T follicular helper cell (primary cell): Measurements from ENCODE around the gene AIRE.
"Not testable (repeated sequence)": the region's sequence is repeated elsewhere in the genome, so short reads cannot be mapped to it uniquely, and the experiment has no call there.

Experiments
- DNase-seq: peaks from one replicate; pipeline ENCODE4 v3.0.0-alpha.2; 2020; ENCODE audit warnings: low read depth
- total RNA-seq, 2 experiments: gene quantifications; one replicate each; lab custom pipeline; 2026; lab: John Stamatoyannopoulos, UW

Gene AIRE
- 0 to 0.24 reads per million in 2 experiments for total RNA-seq

DNA sequence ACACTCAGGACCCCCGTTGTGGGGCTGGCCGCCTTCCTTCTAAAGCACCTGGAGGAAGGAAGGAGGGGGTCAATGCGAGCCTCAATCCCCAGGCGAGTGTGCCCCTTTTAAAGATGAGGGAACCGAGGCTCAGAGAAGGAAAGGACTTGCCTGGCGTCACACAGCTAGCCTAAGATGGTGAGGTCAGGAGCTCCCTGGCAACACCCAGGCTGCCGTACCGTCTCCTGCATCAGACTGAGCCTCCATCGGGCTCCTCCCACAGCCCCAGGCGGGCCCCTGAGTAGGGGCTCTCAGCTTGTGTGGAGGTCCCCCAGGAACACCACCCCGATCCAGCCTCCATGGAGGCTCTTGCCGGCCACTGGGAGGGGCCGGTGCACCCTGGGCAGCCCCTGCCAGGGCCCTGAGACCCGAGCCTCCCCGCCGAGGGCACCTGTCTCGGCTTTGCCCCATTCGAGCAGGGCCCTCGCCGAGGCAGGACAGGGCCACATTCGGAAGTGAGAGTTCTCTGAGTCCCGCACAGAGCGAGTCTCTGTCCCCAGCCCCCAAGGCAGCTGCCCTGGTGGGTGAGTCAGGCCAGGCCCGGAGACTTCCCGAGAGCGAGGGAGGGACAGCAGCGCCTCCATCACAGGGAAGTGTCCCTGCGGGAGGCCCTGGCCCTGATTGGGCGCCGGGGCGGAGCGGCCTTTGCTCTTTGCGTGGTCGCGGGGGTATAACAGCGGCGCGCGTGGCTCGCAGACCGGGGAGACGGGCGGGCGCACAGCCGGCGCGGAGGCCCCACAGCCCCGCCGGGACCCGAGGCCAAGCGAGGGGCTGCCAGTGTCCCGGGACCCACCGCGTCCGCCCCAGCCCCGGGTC is at the start of gene AIRE:
TSS of gene AIRE (plus strand) at position 739 of the 855 bp plus-strand sequence. CDS start 131 bp downstream, outside the sequence.
- DNase-seq = no peak

DNA sequence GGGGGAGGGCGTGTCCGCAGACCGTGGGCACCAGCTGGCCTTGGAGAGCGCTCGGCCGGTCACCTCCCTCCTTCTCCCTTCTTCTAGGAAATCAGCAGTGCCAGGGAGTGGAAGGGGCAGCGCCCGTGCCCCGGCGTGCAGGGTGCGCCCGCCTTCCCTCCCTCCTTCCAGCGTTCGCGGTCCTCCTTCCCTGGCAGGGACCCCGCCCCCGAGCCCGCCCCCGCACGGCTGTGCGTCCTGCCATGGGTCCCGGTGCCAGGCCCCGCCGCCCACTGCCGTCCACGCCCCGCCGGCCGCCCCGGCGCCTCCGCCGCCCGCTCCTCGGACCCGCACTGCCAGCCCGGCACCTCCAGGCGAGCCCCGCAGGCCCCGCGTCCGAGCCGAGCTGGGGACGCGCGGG is 45.3 kb upstream of the AIRE start:
- DNase-seq = not testable (repeated sequence)

DNA sequence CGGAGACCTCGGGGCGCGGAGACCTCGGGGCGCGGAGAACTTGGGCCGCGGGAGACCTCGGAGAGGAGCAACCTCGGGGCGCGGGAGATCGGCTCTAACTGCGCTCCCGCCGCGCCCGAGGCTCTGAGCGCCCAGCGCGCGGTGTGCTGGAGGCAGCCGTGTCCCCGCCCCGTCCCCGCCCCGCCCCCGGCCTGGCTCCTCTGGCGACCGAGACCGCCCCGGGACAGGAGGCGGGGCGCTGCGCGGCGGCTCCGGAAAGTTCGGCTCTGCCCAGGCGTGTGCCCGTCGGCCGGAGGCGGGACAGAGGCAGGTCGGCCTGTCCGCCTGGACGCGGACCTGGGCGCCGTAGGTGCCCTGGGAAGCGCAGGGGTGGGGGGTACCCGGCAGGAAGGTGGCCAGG is 44.8 kb upstream of the AIRE start, which contains the start of gene ICOSLG:
TSS of gene ICOSLG (minus strand) at position 102 of the 400 bp plus-strand sequence. CDS start 126 bp downstream, outside the sequence.
- not testable (repeated sequence) for DNase-seq

DNA sequence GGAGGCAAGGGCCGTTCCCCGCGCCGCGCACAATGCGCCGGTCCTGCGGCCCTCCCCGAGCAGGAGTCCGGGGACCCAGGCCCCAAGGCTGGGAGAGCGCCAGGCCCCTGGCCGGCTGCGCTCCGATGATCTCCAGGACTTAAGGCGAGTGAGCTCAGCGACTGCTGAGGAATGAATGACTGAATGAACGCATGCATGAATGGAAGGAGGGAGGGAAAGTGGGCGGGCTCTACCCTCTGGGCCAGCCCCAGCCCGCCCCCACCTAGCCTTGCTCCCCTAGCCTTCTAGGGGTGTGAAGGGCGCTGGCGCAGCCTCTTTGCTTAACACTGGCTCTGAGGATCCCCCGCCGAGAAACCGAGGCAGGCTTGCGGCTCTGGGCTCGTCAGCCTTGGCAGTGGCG is 44.4 kb upstream of the AIRE start:
- not testable (repeated sequence) for DNase-seq

DNA sequence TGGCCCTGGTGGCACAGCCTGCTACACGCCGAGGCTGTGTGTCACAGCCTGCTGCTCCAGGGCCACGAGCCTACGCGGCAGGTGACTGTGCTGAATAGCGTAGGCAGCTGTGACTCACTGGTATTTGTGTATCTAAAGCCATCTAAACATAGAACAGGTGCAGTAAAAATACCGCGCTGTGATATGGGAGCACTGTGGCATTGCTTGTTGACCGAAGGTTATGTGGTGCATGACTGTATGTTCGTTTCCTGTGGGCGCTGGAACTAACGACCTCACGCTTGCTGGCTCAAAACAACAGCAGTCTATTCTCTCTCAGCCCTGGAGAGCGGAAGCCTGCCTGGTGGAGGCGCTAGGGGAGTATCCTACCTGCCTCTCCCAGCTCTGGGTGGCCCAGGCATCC is 41.7 kb upstream of the AIRE start:
- DNase-seq = not testable (repeated sequence)

DNA sequence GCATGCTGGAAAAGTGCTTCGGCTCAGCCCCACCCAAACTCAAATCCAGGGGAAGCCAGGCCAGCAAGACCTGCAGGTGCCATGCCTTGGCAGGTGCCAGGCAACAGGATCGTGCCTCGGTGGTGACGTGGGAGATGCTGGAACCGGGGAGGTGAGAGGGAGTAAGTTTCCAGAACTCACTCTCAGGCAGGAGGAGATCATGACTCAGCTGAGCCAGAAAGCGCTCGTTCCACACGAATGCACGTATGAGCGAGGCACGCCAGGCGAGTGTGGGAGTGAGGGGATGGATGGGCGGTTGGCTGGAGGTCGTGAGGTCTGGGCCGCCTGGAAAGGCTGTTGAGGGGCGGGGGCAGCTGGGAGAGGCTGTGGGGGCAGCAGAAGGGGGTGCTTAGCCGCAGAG is 37.8 kb upstream of the AIRE start:
- not testable (repeated sequence) for DNase-seq

DNA sequence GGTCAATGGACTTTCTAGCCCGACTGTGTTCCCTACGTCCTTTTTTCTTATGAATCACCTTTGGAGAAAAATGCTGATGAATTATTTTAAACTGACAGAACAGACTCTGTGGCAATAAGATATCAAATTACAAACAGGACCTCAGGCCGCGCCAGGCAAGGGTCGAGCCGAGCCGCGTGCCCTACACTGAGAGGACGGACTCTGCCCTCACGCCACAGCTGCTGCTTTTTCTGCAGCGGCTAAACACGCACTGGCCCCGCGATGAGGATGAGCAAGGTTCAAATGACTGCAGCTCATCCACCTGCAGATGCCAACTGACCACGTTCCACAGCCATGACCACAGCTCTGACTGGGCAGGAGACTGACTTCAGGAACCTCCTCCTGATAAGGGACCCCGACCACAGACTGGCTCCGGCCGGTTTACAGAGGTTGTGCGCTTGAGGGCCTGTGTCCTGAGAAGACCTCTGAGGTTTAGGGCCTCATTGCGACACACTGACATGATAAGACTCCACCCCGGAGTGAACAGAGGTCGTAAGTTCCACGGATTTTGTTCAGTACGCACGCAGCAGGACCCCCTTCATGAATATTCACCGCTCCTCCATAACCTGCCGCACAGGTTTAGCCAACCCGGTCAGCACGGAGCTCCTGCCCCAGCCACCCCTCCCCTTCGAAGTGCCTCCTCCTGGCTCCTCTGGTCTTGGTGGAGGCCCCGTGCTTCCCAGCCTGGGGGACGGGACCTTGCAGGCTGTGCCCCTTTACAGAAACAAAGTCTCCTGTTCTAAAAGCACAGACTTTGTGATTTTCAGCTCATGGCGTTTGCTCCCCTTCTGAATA is 36.3 kb upstream of the AIRE start:
- not testable (repeated sequence) for DNase-seq

DNA sequence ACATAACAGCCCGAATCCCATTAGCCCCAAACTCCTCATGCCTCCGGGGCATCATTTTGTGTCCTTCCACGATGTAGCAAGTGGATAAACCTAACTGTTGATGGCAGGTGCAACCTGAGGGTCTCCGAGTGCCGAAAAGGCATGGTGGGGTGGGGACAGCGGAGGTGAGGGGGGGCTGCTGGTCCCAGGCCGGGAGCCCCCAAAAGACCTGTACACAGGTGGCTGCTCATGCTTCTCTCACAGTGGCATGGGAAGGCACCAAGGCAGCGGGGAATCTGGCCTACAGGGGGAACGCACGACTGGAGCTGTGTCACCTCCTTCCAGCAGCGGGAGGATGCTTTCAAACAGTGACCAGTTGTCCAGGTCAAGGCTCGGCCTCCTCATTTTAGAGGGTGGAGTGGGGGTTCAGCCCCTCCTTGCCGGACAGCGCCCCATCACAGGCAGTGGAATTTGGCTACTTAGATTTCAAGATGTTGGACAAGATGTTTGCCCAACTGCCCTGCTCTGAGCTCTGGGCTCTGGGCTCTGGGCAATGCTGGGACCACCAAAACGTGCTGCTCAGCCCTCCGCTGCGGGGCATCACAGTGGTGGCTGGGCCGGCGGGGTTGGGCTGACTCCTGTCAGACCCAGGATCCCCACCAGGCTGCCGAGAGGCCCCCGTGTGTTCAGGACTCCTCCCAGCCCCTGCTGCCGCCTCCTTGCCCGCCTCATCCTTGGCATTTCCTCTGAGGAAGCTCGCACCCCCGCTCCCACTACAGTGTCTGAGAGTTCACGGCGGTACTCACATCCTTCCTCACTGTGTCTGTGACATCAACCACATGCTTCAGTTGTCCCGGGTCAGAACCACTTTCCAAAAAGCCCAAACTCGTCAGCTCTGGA is 31.6 kb upstream of the AIRE start:
- DNase-seq = no peak

DNA sequence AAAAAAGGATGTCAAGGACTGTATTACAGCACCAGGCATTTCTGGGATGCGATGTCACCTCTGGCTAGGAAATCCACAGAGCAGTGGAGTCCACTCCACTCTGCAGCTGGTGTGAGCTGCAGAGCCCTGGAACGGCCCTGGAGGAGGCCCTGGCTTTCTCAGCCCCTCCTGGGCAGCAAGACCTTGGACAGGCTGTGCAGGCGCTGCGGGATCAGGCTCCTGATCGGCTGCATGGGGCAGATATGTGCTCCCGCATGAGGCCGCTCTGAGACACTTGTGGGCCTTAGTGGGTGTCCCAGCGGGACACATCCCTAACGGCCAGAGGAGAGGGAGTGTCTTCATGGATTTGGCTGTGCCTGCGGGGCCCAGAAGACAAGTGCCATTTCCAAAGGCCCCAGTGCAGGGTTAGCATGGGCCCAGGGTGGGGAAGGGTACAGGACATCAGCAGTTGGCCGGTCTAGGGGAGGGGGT is 30.1 kb upstream of the AIRE start:
- DNase-seq = no peak

DNA sequence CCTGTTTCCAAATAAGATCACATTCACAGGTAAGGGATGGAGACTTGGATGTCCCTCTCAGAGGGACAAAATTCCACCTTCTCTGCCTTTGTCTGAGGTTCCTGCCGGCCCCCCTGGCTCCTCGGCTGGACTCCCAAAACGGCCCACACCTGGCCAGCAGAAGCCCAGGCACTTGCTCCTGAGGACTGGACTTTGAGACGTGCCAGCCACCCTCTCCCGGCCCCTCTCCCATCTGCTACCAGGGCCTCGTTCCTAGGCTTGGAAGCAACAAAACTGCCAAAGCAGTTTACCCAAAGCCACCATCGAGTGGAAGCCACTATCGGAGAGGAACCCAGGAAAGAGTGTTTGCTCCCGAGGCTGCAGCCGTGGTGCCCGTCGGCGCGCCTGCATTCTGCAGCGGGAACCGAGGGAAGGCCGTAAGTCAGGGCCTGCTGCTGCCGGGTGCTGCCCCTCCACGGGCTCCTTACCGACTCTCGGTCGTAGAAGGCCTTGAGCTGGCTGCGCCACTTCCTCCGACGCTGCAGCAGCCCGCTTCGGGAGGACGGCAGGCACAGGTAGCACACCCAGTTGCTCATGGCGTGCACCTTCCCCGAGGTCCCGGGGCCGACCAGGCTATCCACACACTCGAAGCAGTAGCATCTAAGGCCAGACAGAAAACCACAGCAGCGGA is 27.5 kb upstream of the AIRE start:
- no peak for DNase-seq

DNA sequence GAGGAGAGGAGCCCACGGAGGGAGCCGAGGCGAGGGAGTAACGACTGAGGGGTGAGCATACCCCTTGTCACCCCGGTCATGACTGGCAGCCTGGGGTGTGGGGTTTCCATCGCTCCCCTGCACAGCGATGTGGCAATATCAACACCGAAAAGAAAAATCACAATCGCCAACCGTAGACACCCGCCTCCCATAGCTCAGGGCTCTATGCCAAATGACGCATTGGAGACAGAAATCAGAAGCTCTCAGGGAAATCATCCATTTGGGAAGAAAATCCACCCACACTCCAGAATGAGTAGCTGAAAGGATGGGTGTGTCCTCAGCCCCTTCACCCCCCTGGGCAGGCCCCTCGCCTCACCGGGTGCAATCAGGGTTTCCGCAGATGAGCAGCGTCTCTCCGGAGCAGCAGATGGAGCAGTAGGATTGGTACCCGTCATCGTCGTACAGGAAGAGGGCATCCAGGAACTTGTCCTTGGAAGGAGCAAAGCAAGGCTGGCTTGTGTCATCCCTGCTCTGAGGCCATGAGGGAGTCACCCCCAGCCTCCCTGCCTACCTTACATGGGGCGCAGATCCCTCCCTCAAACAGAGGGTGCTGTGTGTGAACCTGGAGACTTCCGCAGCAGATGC is 26.5 kb upstream of the AIRE start:
- DNase-seq = no peak

DNA sequence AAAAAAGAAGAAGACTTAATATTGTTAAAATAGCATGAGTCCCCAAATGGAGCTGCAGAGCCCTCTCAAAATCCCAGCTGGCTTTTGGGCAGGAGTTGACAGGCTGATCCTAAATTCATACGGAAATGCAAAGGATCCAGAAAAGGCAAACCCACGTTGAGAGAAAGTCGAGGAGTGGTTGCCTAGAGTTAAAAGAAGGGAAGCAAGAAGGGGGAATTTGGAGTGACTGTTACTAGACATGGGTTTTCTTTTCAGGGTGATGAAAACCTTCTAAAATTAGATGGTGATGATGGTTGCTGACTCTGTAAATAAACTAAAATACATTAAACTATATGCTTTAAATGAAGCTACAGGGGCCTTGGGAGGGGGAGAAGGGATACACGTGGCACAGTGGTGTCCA is 25.6 kb upstream of the AIRE start:
- no peak for DNase-seq

DNA sequence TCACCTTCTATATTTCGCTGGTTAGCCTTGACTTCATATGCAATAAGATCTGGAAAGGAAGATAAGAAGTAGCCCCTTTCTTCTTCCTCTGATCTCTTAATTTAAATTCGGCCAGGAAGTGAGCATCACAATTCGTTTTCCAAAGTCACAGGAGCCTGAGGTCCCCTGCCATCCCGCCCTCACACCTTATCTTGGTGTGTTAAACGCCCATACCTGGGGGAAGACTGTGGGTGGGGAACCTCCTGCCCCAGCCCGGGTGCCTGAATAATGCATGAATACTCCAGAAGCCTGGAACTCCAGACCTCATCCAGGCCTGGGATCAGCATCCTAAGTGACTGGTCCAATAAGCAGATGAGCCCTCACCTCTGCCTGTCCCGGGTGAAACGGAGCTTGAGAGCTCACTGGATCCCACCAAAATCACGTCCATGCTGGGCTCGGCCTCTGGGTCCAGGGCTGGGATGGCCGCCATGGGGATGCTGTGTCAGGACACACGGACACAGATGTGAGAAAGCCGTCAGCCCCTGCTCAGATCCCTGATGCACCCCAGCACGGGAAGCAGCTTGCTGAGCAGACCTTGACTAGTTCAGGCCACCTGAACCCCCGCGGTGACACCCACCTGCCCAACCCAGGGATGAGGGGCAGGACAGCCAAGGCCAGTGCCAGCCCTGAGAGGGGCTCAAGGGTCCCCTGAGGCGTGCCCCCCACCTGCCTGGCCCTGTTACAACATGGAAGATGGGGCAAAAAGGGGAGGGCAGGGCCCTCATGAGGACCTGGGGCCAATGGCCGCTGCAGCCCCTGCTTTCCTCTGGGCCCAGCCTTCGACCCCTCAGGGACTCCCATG is 24.7 kb upstream of the AIRE start:
- DNase-seq = no peak

DNA sequence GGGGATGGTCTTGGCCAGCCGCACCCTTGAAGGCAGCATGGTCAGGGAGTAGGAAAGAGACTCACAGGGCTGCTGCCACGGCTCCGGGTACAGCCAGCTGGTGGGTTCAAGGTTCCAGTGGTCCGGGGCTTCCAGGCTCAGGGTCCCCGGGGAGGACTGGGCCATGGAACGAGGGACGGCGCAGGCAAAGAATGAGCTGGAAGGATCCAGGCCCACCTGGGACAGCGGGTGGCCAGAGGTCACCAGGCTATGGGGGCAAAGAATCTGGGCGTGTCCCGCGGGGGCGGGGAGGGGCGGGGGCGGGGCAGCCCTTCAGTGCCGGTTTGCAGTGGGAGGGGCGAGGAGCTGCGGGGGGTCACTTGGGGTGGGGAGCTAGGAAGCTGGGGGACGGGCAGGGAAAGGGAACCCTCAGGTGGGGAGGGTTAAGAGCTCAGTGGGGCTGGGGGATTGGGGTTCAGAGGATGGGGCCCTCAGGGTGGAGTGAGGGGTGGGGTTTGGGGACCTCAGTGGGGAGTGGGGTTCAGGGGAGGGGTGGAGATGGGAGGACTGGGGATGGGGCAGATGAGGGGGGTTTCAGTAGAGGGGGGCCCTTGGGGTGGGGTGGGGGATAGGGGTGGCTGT is 23.9 kb upstream of the AIRE start, which contains the start of gene DNMT3L:
TSS of gene DNMT3L (minus strand) at position 223 of the 621 bp plus-strand sequence. CDS start 638 bp downstream, outside the sequence.
- no peak for DNase-seq

DNA sequence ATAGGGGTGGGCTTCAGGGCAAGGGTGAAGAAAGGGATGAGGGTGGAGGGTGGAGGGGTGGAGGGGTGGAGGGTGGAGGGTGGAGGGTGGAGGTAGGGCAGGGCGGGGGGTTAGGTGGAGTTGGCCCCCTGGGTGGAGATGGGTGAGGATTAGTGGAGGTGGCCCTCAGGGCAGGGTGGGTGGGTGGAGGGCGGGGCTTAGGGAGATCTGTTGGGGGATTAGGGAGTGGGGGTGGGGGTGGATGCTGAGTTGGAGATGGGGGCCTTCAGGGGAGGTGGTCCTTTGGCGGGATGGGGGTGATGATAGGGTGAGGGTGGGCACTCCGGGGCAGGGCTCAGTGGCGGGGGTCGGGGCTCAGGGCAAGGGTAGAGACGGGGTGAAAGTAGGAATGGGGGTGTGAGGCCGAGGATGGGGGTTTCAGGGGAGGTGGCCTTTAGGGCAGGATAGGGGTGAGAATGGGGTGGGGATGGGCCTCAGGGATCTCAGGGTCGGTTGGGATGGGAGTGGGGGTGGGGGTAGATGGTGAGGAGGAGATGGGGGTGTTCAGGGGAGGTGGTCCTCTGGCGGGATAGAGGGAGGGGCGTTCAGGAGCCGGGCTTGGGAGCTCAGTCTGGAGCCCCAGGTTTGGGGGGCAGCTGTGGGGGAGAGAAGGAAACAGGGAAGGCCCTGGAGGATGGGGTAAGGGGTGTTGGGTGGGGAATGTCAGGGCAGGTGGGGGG is 23.2 kb upstream of the AIRE start:
- no peak for DNase-seq

DNA sequence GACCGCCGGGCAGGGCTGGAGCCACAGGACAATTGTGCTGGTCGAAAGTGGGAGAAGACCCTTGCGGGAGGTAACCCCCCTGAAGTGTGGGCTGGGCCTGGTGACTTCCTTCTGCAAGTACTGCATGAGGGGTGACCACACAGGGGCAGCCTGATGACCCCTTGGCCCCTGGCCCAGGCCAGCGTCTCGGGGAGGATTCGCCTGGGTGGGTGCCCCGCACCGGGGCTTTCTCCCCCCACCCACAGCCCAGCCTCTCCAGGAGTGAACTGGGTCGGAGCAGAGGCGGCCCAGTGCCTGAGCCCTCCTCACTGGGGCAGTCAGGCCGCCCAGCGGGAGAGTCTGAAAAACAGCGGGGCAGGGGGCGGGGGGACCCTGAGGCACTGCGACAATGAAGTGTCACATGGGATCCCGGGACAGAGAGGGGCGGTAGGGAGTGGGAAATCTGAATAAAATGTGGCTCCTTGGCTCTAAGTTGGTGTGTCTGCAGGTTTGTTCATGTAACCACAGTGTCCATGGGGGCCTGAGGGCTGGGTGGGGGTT is 22.4 kb upstream of the AIRE start:
- DNase-seq = no peak

DNA sequence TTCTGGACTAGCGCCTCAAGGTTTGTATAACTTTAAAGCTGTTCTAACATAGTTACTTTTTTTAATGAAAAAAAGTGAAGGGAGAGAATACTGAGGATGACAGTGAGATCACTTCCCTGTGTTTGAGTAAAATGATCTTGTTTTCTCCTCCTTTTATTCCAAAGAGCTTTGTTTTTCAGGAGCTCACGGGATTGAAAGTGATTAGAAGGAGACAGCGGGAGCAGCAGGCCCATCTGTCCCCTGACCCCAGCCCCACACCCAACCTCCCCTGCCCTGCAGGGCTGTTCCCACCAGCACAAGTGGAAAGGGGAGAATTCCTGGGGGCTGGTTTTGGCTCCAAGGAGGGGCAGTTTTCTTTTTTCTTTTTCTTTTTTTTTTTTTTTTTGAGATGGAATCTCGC is 21.9 kb upstream of the AIRE start:
- no peak for DNase-seq

DNA sequence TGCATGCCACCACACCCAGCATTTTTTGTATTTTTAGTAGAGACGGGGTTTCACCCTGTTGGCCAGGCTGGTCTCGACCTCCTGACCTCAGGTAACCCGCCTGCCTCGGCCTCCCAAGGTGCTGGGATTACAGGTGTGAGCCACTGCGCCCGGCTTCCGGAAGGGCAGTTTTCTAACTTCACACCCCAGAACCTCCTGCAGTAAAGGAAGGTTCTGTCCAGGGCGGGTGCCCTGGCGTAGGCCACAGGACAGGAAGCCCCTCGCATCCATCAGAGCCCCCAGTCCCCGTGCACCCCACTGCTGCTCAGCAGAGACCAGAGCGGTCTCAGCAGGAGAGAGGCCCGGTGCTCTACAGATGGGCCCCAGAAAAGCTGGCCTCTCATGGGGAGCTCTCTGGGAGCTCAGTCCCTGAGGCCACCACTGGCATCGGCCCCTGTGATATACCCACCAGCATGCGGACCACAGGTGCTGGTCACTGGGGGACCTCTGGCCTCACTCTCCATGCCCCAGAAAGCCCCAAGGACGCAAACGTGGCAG is 19.9 kb upstream of the AIRE start:
- no peak for DNase-seq
